CD4-positive, alpha-beta memory T cell (primary cell): ENCODE data around the gene GPR107. TPM values are rescaled to one million over a fixed set of nuclear protein-coding genes. Genes with fewer than 3 reads are reported as not detected.
"Not testable (repeated sequence)": the region's sequence is repeated elsewhere in the genome, so short reads cannot be mapped to it uniquely, and the experiment has no call there.

Experiments
- CTCF ChIA-PET: fragments of 350-600 bp; sonication (Branson Sonifier 250); formaldehyde crosslinking; loops from one replicate; lab custom pipeline; 2021; ENCODE audit warnings: inconsistent platforms; ENCODE audit not compliant: partially characterized antibody; lab: Charles Lee
- POLR2A ChIA-PET: fragments of 350-600 bp; sonication (Branson Sonifier 250); formaldehyde crosslinking; loops from one replicate; lab custom pipeline; 2021; ENCODE audit not compliant: partially characterized antibody; lab: Charles Lee
- DNase-seq, 5 donors: peaks; one replicate each; pipeline versions ENCODE4 v3.0.0 to v3.0.0-alpha.2; 2020 to 2022; ENCODE audit warnings: mixed read lengths in 1 of 5
- H3K27ac ChIP-seq: one replicate; pipeline ENCODE4 v1.7.0; 2013; ENCODE audit warnings: low read depth, low read length
- H3K27me3 ChIP-seq: 2 replicates; pipeline ENCODE4 v1.7.0; 2013; ENCODE audit warnings: mild to moderate bottlenecking, low read length, moderate library complexity; ENCODE audit not compliant: insufficient read depth
- H3K36me3 ChIP-seq: 2 replicates; pipeline ENCODE4 v1.7.0; 2013; ENCODE audit warnings: mild to moderate bottlenecking, low read length, moderate library complexity; ENCODE audit not compliant: insufficient read depth
- H3K4me1 ChIP-seq: 2 replicates; pipeline ENCODE4 v1.7.0; 2013; ENCODE audit warnings: mild to moderate bottlenecking, low read length, moderate library complexity; ENCODE audit not compliant: insufficient read depth
- H3K4me3 ChIP-seq, 2 donors: one replicate each; pipeline ENCODE4 v1.7.0; 2013; ENCODE audit warnings: low read length in 2 of 2, mild to moderate bottlenecking in 1 of 2
- H3K9me3 ChIP-seq, 2 donors: one replicate each; pipeline ENCODE4 v1.7.0; 2013; ENCODE audit warnings: low read length in 2 of 2, control low read depth in 1 of 2; ENCODE audit not compliant: control insufficient read depth in 1 of 2
- H3K27ac Mint-ChIP-seq, 7 donors: one replicate each; pipeline ENCODE4 v1.8.0; 2020 to 2021; ENCODE audit warnings: mixed read lengths in 7 of 7, mild to moderate bottlenecking in 6 of 7, inconsistent platforms in 3 of 7, moderate library complexity in 3 of 7
- H3K27me3 Mint-ChIP-seq, 2 donors: one replicate each; pipeline ENCODE4 v1.8.0; 2020 to 2021; ENCODE audit warnings: mixed read lengths in 2 of 2
- H3K36me3 Mint-ChIP-seq, 2 donors: one replicate each; pipeline ENCODE4 v1.8.0; 2020 to 2021; ENCODE audit warnings: mixed read lengths in 2 of 2, inconsistent platforms in 1 of 2, mild to moderate bottlenecking in 1 of 2
- H3K4me1 Mint-ChIP-seq, 4 donors: one replicate each; pipeline ENCODE4 v1.8.0; 2020 to 2021; ENCODE audit warnings: mixed read lengths in 4 of 4, mild to moderate bottlenecking in 1 of 4
- H3K4me3 Mint-ChIP-seq, 8 donors: one replicate each; pipeline ENCODE4 v1.8.0; 2020 to 2021; ENCODE audit warnings: mixed read lengths in 8 of 8, mild to moderate bottlenecking in 7 of 8, moderate library complexity in 6 of 8, inconsistent platforms in 3 of 8
- H3K9me3 Mint-ChIP-seq, 8 donors: one replicate each; pipeline ENCODE4 v1.8.0; 2020 to 2021; ENCODE audit warnings: mixed read lengths in 8 of 8, mild to moderate bottlenecking in 5 of 8, inconsistent platforms in 3 of 8, moderate library complexity in 1 of 8
- intact Hi-C: fragments of 100-400 bp; cut with micrococcal nuclease; formaldehyde crosslinking; loops from one replicate; pipeline ENCODE4 v1.15.1; 2023
- polyA plus RNA-seq, 2 donors: library from polyadenylated mRNA; unstranded; fragments of 300-500 nt; fragmentation: Illumina TruSeq; gene quantifications; one replicate each; pipeline ENCODE4 v1.2.3, GENCODE V29; 2021
- total RNA-seq, 2 experiments: library from RNA; stranded (reverse); gene quantifications; one replicate each; pipeline ENCODE4 v1.2.3, GENCODE V29; 2021

GPR107 gene
- total and polyA plus RNA-seq, 4 experiments from 2014 or later: 2.2 to 24.4 (median 13.6) TPM

DNA sequence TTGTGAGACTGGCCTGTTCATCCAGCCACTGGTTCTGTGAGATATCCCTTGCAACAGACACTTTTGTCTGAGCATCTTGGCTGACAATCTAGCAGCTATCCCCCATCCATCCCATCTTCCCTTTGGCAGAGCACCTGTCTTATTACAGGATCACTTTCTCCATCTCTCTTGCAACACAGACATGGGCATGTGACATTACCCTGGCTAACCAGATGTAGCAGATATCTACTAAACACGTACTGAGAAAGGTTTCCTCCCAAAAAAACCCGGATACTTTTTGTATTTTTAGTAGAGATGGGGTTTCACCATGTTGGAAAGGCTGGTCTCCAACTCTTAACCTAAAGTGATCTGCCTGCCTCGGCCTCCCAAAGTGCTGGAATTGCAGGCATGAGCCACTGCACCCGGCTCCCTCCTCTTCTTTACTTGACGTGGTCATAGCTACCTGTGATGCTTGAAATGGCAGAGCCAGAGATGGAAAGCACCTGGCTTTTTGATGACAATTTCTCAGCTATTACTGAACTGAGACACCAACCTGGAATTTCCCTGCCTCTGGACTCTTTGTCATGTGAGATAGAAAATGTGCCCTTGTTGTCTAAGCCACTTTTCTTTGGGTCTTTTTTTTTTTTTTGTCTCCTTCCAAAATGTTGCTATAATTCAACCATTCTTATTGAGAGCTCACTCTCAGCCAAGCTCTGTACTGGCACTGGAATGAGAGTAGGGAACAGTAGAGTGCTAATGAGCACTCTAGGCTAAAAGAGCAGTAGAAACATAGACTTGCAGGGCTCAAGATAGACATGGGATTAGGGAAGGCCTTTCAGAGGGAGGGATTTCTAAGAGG is 43.3 kb upstream of the GPR107 start:
- intact Hi-C loops: no loop called here
- Histone ChIP-seq H3K27me3 (no peaks in the 10 kb centered on the region), H3K36me3 (no peaks in the 10 kb centered on the region), H3K4me3 (no peak overlapping the region), H3K4me1 (peaks cover 95% of the 10 kb centered on the region), H3K9me3 (no peaks in the 10 kb centered on the region), H3K27ac (peak overlapping the region; percentile 88)
- Mint-ChIP-seq H3K4me3 (peak overlapping the region; percentile 32 to 85 (median 52)), H3K9me3 (peaks cover 0 to 2% (median 0%) of the 10 kb centered on the region in 8 donors), H3K4me1 (peaks cover 49 to 89% (median 67%) of the 10 kb centered on the region in 4 donors), H3K27ac (peak overlapping the region; percentile 93 to 100 (median 98)), H3K27me3 (no peaks in the 10 kb centered on the region), H3K36me3 (peaks cover 13 to 39% of the 10 kb centered on the region in 2 donors)
- DNase-seq: peak; percentile 64 to 93 (median 74)
- POLR2A ChIA-PET: interaction anchor here (0.7 to 5.9 kb wide), 14 partner anchors 11 to 125 kb away, joined by 3 to 58 read pairs (median 4); partner anchors contain the start of genes FNBP1 and GPR107
- CTCF ChIA-PET: interaction anchor here (0.7 to 1.8 kb wide), 4 partner anchors 11 to 327 kb away, joined by 3 to 6 read pairs (median 4); no protein-coding TSS in a partner anchor

DNA sequence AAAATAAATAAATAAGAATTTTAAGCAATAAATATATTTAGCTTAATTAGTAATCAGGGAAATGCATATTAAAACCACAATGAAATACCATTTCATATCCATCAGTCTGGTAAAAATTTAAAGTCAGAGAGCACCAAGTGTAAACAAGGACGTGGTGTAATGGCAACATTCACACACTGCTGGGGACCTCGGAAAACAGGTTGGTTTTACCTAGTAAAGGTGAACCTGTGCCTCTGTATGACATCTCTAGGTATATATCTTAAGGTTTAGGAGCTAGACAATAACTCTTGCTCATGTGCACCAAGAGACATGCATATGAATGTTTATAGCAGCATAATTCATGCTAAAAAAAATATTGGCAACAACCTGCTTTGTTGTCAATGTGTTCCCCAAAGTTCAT is 40.4 kb upstream of the GPR107 start:
- H3K4me1 Mint-ChIP-seq: peaks cover 46 to 83% (median 60%) of the 10 kb centered on the region in 4 donors
- Histone ChIP-seq H3K27me3 (no peaks in the 10 kb centered on the region), H3K27ac (peak overlapping the region; percentile 88), H3K4me3 (no peak overlapping the region), H3K36me3 (peaks cover 3% of the 10 kb centered on the region), H3K4me1 (peaks cover 85% of the 10 kb centered on the region), H3K9me3 (no peaks in the 10 kb centered on the region)
- H3K9me3 Mint-ChIP-seq: peaks cover 0 to 9% (median 3%) of the 10 kb centered on the region in 8 donors
- peak overlapping the region in 2 of 8 donors; percentile 9 to 12 for H3K4me3 Mint-ChIP-seq
- ChIA-PET POLR2A (interaction anchor here (0.6 to 1.7 kb wide), 2 partner anchors 16 to 29 kb away, joined by 3 to 7 read pairs; partner anchors contain the start of gene FNBP1), CTCF (no interaction called here)
- no peaks in the 10 kb centered on the region for H3K27me3 Mint-ChIP-seq
- DNase-seq: no peak
- H3K36me3 Mint-ChIP-seq: peaks cover 27 to 48% of the 10 kb centered on the region in 2 donors
- intact Hi-C loops: no loop called here
- H3K27ac Mint-ChIP-seq: peak overlapping the region; percentile 31 to 98 (median 83)

DNA sequence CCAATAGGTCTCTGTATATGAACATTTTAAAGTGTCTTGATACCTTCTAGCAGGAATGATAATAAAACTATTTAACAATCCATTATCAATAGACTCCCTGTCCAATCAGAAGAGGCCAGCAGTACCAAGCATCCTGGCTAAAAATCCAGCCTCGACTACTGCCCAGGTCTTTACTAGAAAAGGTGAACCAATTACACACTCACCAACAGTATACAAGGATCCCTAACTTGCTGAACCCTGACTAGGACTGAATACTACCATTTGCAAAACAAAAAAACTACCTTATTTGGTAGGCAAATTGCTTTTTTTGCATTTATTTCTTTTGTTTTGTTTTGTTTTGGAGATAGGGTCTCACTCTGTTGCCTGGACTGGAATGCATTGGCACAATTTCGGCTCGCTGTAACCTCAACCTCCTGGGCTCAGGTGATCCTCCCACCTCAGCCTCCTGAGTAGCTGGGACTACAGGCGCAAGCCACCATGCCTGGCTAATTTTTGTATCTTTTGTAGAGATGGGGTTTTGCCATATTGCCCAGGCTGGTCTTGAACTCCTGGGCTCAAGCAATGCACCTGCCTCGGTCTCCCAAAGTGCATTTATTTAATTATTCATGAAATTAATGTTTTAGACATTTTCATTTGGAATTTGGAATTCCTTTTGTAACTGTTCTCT is 38.2 kb upstream of the GPR107 start:
- DNase-seq: no peak
- ChIA-PET CTCF (interaction anchor here (1.0 kb wide), 1 partner anchor 23 kb away, joined by 3 read pairs; no protein-coding TSS in a partner anchor), POLR2A (interaction anchor here (0.6 to 1.0 kb wide), 2 partner anchors 14 to 24 kb away, joined by 3 read pairs; no protein-coding TSS in a partner anchor)
- peaks cover 0 to 9% (median 3%) of the 10 kb centered on the region in 8 donors for H3K9me3 Mint-ChIP-seq
- no peak overlapping the region for H3K4me3 ChIP-seq
- H3K27me3 ChIP-seq: no peaks in the 10 kb centered on the region
- peak overlapping the region; percentile 10 for H3K27ac ChIP-seq
- peaks cover 80% of the 10 kb centered on the region for H3K4me1 ChIP-seq
- no peaks in the 10 kb centered on the region for H3K27me3 Mint-ChIP-seq
- peaks cover 42 to 80% (median 54%) of the 10 kb centered on the region in 4 donors for H3K4me1 Mint-ChIP-seq
- no peaks in the 10 kb centered on the region for H3K9me3 ChIP-seq
- H3K4me3 Mint-ChIP-seq: no peak overlapping the region
- H3K36me3 Mint-ChIP-seq: peaks cover 33 to 47% of the 10 kb centered on the region in 2 donors
- intact Hi-C loops: no loop called here
- peak overlapping the region in 6 of 7 donors; percentile 31 to 98 (median 58) for H3K27ac Mint-ChIP-seq
- H3K36me3 ChIP-seq: peaks cover 3% of the 10 kb centered on the region

DNA sequence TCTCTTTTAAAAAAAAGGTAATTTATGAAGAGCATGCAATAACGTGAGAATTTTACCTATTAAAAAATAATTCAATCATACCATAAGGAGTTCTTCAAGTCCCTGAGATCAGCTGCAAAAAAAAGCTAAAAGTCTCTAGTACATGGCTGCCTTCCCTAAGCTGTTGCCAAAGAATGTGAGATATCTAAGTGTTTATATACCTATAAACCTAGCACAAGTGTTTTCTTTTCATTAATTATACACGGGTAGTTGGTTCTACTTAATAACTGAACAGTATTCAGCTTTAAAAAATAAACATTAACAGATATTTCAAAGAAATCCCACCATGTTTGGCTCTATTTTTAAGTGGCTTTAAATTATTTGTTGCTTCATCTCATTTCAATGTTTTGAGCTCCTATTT is 36.6 kb upstream of the GPR107 start:
- H3K27me3 Mint-ChIP-seq: no peaks in the 10 kb centered on the region
- Histone ChIP-seq H3K27me3 (no peaks in the 10 kb centered on the region), H3K9me3 (no peaks in the 10 kb centered on the region), H3K4me1 (peaks cover 82% of the 10 kb centered on the region), H3K36me3 (peaks cover 3% of the 10 kb centered on the region), H3K27ac (no peak overlapping the region), H3K4me3 (no peak overlapping the region)
- peaks cover 27 to 49% of the 10 kb centered on the region in 2 donors for H3K36me3 Mint-ChIP-seq
- CTCF ChIA-PET: interaction anchor here (1.1 kb wide), 2 partner anchors 9 to 12 kb away, joined by 3 to 5 read pairs; no protein-coding TSS in a partner anchor
- POLR2A ChIA-PET: interaction anchor here (1.0 to 2.0 kb wide), 5 partner anchors 8 to 27 kb away, joined by 3 to 5 read pairs (median 5); no protein-coding TSS in a partner anchor
- H3K27ac Mint-ChIP-seq: peak overlapping the region; percentile 79 to 92 (median 85)
- no peak for DNase-seq
- intact Hi-C loops: no loop called here
- H3K4me3 Mint-ChIP-seq: peak overlapping the region in 4 of 8 donors; percentile 20 to 57 (median 46)
- peaks cover 0 to 9% (median 2%) of the 10 kb centered on the region in 8 donors for H3K9me3 Mint-ChIP-seq
- peaks cover 44 to 81% (median 54%) of the 10 kb centered on the region in 4 donors for H3K4me1 Mint-ChIP-seq

DNA sequence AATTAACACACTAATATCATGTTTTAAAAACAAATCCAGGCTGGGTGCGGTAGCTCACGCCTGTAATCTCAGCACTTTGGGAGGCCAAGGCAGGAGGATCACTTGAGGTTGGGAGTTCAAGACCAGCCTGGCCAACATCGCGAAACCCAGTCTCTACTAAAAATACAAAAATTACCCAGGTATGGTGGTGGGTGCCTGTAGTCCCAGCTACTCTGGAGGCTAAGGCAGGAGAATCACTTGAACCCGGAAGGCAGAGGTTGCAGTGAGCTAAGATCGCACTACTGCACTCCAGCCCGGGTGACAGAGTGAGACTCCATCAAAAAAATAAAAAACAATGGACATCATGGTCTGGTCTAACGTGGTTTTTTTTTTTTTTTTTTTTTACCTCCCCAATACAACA is 36.2 kb upstream of the GPR107 start:
- H3K36me3 ChIP-seq, DNase-seq, intact Hi-C loops, H3K9me3 Mint-ChIP-seq, H3K27ac ChIP-seq, H3K27me3 Mint-ChIP-seq, H3K4me3 ChIP-seq, H3K9me3 ChIP-seq, H3K27me3 ChIP-seq: not testable (repeated sequence)
- Mint-ChIP-seq H3K4me3 (peak overlapping the region in 1 of 8 donors; percentile 52), H3K36me3 (peaks cover 24 to 48% of the 10 kb centered on the region in 2 donors), H3K4me1 (peaks cover 45 to 81% (median 55%) of the 10 kb centered on the region in 4 donors), H3K27ac (peak overlapping the region in 5 of 7 donors; percentile 54 to 91 (median 81))
- CTCF ChIA-PET: interaction anchor here (1.1 kb wide), 2 partner anchors 9 to 13 kb away, joined by 3 to 5 read pairs; no protein-coding TSS in a partner anchor
- peaks cover 82% of the 10 kb centered on the region for H3K4me1 ChIP-seq
- POLR2A ChIA-PET: interaction anchor here (0.6 to 2.0 kb wide), 6 partner anchors 9 to 150 kb away, joined by 3 to 5 read pairs (median 4); no protein-coding TSS in a partner anchor

DNA sequence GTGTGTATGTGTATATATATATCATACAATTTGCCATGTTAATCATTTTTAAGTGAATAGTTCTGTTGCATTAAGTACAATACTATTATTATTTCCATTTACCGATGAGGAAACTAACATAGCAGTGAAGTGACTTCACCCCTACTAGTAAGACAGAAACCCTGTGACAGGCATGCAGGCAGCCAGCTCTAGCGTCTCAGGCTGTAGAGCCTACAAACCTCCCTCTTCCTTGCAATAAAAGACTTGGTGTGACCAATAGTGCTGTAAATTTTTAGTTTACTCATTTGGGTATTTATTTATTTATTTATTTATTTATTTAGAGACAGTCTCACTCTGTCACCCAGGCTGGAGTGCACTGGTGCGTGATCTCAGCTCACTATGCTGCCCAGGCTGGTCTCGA is 35.4 kb upstream of the GPR107 start:
- Histone ChIP-seq H3K9me3 (no peaks in the 10 kb centered on the region), H3K27ac (no peak overlapping the region), H3K4me1 (peaks cover 82% of the 10 kb centered on the region), H3K36me3 (peaks cover 3% of the 10 kb centered on the region), H3K4me3 (no peak overlapping the region), H3K27me3 (no peaks in the 10 kb centered on the region)
- Mint-ChIP-seq H3K4me3 (peak overlapping the region in 2 of 8 donors; percentile 17 to 49), H3K9me3 (peaks cover 0 to 9% (median 2%) of the 10 kb centered on the region in 8 donors), H3K27ac (peak overlapping the region; percentile 29 to 85 (median 64)), H3K4me1 (peaks cover 49 to 81% (median 57%) of the 10 kb centered on the region in 4 donors), H3K27me3 (no peaks in the 10 kb centered on the region), H3K36me3 (peaks cover 24 to 56% of the 10 kb centered on the region in 2 donors)
- no peak for DNase-seq
- ChIA-PET CTCF (interaction anchor here (0.9 kb wide), 1 partner anchor 25 kb away, joined by 3 read pairs; no protein-coding TSS in a partner anchor), POLR2A (interaction anchor here (0.6 to 2.0 kb wide), 5 partner anchors 10 to 151 kb away, joined by 3 to 5 read pairs (median 3); no protein-coding TSS in a partner anchor)
- intact Hi-C loops: no loop called here
